GM12878 (cell line): ENCODE measurements around the gene HMG20B.

ENCODE experiments used
- CEBPB ChIP-seq, 2 experiments: fragments of 150-350 bp in 1 of 2; IDR thresholded peaks; 2 replicates each; pipeline ENCODE4 v1.6.1; 2012 to 2014; ENCODE audit warnings: low read depth in 2 of 2, low read length in 2 of 2, borderline replicate concordance in 1 of 2, inconsistent platforms in 1 of 2
- POLR2A ChIP-seq: IDR thresholded peaks from 2 replicates; pipeline ENCODE4 v1.6.1; 2011; ENCODE audit warnings: low read depth, mild to moderate bottlenecking, low read length
- RAD51 ChIP-seq: fragments of 450-650 bp; IDR thresholded peaks from 2 replicates; pipeline ENCODE4 v1.6.1; 2016; ENCODE audit warnings: moderate library complexity, mild to moderate bottlenecking, inconsistent platforms
- ZBED1 ChIP-seq: IDR thresholded peaks from 2 replicates; pipeline ENCODE4 v1.6.1; 2016; ENCODE audit warnings: borderline replicate concordance
- TF ChIP-seq, protein P1 (sequence below), 3 experiments: IDR thresholded peaks in 2 of 3; conservative IDR thresholded peaks in 1 of 3; 2 replicates each; pipeline ENCODE4 v1.5.1; 2011; ENCODE audit warnings: low read depth in 3 of 3, low read length in 3 of 3, mild to moderate bottlenecking in 3 of 3, control low read depth in 2 of 3, moderate library complexity in 2 of 3, inconsistent platforms in 1 of 3, mixed read lengths in 1 of 3; ENCODE audit not compliant: control insufficient read depth in 2 of 3, insufficient read depth in 1 of 3; ENCODE audit errors: extremely low read depth in 1 of 3

DNA sequence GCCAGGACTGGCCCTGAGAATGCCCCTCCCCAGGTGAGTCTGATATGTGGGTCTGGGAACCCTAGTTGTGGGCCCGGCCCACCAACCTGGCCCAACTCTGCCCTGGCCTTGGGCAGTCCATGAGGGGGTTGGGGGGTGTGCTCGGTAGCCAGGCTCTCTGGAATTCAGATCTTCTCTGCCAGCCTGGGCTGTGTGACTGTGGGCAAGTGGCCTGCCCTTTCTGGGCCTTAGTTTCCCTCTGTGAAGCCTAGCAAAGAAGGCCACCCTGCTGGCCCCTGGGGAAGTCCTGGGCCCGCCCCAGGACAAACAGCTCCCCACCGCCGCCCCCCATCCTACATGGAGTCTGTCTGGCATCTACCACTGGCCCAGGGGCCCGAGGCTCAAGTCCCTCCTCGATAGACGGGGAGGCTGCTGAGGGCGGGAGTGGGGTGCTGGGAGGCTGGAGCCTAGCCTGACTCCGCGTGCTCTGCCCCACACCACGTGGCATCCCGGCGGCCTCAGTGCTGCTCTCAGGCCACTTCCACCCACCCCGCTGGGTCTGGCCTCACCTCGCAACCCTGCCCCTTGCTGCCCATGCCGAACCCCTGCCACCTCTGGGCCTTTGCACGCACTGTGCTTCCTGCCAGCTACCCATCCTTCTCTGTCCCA, 42.2 kb downstream of the HMG20B start:
- no peak for TF ChIP-seq POLR2A
- no peak for TF ChIP-seq RAD51
- no peak for TF ChIP-seq ZBED1
- TF ChIP-seq, protein P1, sequence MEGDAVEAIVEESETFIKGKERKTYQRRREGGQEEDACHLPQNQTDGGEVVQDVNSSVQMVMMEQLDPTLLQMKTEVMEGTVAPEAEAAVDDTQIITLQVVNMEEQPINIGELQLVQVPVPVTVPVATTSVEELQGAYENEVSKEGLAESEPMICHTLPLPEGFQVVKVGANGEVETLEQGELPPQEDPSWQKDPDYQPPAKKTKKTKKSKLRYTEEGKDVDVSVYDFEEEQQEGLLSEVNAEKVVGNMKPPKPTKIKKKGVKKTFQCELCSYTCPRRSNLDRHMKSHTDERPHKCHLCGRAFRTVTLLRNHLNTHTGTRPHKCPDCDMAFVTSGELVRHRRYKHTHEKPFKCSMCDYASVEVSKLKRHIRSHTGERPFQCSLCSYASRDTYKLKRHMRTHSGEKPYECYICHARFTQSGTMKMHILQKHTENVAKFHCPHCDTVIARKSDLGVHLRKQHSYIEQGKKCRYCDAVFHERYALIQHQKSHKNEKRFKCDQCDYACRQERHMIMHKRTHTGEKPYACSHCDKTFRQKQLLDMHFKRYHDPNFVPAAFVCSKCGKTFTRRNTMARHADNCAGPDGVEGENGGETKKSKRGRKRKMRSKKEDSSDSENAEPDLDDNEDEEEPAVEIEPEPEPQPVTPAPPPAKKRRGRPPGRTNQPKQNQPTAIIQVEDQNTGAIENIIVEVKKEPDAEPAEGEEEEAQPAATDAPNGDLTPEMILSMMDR (IDR thresholded peaks at IDR 0.05 in 2 of 3, conservative IDR thresholded peaks at IDR 0.05 in 1 of 3; ENCODE audit: control insufficient read depth in 2 of 3, extremely low read depth in 1 of 3, insufficient read depth in 1 of 3, low read depth in 3 of 3, low read length in 3 of 3) = no peak
- TF ChIP-seq CEBPB (IDR thresholded peaks at IDR 0.05; ENCODE audit: borderline replicate concordance in 1 of 2, low read depth in 2 of 2, low read length in 2 of 2) = no peak
